HG03575 (cell line): ENCODE data around the gene BRAT1.
"Not testable (repeated sequence)": the region's sequence is repeated elsewhere in the genome, so short reads cannot be mapped to it uniquely, and the experiment has no call there.

Experiments used
- ATAC-seq: cut with Tn5 transposase; IDR thresholded peaks from one replicate; pipeline ENCODE4 v1.9.1; 2021; ENCODE audit not compliant: unreplicated experiment, insufficient number of reproducible peaks, low FRiP score; ENCODE audit errors: extremely low read depth

BRAT1 gene

DNA sequence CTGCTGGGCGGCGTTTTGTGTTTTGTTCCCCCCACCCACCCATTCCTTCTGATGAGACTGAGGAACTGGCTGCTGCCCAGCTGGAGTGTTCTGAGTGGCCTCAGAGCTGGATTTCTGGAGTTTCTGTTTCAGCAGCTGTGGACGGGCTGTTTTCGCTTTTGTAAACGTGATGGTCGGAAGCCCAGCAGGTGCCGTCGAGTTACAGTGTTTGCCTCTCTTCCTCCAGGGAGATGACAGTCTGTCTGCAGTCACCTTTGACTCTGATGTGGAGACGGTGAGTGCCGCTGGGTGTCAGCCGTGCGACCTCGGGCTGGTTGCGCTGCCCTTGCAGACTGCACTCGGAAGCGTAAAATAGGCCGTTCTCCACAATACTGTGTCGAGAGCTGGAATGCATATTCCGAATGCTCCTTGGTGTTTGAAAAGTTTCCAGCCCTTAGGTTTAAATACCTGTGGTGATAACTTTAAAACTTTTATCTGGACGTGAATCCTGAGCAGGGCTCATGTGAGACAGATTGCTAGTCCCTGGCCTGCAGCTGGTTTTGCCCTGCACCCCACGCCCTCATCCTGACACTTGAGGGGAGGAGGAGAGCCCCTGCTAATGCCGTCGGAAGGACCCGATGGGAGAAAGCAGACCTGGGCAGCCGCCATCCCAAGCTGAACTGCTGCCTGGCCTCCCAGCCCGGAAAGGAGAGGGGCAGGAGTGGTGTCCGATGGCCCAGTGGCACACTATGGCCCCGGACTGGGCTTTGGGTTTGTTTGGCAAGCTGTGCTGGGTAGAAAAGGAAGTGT, 11.8 kb upstream of the BRAT1 start:
- no peak for ATAC-seq

GRCh38 chr7:2566348-2566889, 11.1 kb upstream of the BRAT1 start:
- no peak for ATAC-seq

GRCh38 chr7:2564970-2565540, 9.7 kb upstream of the BRAT1 start:
- no peak for ATAC-seq

- ATAC-seq = not testable (repeated sequence)
These were observed 8.6 kb upstream of the BRAT1 start for GRCh38 chr7:2563955-2564354.

DNA sequence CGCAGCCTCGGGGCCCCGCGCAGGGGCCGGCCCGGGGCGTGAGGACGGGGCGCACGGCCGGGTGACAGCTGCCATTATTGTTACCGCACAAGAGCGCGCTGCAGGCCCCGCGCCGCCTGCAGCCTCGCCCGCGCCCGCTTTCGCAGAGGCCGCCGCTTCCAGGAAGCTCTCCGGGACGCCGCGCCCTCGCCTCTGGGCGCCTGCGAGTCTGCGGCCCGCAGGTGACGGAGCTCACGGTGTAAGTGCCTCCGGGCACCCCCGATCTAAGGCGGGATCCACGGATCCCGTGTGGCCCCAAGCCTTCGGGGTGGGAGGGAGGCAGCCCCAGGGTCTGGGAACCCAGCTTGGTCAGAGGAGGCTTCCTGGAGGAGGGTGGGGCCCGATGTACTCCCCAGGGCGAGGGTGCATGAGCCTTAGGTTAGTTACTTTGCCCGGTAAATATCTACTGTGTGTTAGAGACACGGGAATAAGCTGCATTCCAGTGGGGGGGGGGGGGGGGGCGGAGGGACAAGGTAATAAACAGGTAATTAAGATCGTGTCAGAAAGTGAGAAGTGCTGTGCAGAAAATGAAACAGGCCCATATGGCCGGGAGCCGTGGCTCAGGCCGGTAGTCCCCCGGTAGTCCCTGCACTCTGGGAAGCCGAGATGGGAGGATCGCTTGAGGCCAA, 4.1 kb upstream of the BRAT1 start:
- ATAC-seq = no peak

GRCh38 chr7:2558629-2559282, 3.4 kb upstream of the BRAT1 start, which contains the start of gene IQCE:
Gene IQCE (plus strand): TSS chr7:2558979. CDS start chr7:2559182, 203 bp downstream.
- no peak for ATAC-seq

- no peak for ATAC-seq
These were observed 638 bp downstream of the BRAT1 start for GRCh38 chr7:2554661-2555111.

- ATAC-seq = no peak
These were observed 1.3 kb downstream of the BRAT1 start for GRCh38 chr7:2553831-2554581.

DNA sequence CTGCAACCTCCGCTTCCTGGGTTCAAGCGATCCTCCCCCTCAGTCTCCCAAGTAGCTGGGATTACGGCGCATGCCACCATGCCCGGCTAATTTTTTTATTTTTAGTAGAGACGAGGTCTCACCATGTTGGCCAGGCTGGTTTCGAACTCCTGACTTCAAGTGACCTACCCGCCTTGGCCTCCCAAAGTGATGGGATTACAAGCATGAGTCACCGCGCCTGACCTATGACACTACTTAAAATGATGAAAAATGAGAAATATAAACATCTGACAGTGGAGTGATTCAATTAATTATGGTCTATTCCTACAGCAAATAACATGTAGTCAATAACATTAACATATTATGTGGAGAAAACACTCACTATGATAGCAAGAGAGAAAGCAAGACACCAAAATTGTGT, 2.2 kb downstream of the BRAT1 start:
- no peak for ATAC-seq

GRCh38 chr7:2551418-2551817, 3.9 kb downstream of the BRAT1 start:
- ATAC-seq = no peak

GRCh38 chr7:2546776-2547586, 8.3 kb downstream of the BRAT1 start:
- no peak for ATAC-seq

DNA sequence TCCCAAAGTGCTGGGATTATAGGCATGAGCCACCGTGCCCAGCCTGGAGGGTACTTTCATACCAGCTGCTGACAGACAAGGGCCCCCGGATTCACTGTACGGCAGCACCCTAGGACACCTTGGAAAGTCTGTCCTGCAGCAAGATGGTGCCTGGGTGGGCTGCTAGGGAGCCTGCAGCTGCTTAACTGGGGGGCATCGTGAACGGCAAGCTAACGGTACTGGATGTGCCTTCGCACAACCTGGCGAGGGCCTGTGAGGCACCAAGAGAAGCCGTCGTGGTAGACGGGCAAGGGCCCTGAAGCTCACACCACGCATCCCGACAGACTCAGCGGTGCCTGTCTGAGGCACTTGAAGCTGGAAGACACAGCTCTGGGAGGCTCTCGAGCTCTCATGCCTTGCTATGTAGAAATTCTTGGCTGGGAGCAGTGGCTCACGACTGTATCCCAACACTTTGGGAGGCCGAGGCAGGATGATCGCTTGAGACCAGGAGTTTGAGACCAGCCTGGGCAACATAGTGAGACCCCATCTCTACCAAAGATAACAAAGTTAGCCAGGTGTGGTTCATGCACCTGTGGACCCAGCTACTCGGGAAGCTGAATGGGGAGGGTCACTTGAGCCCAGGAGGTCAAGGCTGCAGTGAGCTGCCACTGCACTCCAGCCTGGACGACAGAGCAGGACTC, 9.4 kb downstream of the BRAT1 start:
- ATAC-seq = no peak

GRCh38 chr7:2544541-2545188, 10.7 kb downstream of the BRAT1 start:
- no peak for ATAC-seq

GRCh38 chr7:2542916-2543871, 12.1 kb downstream of the BRAT1 start:
- no peak for ATAC-seq

DNA sequence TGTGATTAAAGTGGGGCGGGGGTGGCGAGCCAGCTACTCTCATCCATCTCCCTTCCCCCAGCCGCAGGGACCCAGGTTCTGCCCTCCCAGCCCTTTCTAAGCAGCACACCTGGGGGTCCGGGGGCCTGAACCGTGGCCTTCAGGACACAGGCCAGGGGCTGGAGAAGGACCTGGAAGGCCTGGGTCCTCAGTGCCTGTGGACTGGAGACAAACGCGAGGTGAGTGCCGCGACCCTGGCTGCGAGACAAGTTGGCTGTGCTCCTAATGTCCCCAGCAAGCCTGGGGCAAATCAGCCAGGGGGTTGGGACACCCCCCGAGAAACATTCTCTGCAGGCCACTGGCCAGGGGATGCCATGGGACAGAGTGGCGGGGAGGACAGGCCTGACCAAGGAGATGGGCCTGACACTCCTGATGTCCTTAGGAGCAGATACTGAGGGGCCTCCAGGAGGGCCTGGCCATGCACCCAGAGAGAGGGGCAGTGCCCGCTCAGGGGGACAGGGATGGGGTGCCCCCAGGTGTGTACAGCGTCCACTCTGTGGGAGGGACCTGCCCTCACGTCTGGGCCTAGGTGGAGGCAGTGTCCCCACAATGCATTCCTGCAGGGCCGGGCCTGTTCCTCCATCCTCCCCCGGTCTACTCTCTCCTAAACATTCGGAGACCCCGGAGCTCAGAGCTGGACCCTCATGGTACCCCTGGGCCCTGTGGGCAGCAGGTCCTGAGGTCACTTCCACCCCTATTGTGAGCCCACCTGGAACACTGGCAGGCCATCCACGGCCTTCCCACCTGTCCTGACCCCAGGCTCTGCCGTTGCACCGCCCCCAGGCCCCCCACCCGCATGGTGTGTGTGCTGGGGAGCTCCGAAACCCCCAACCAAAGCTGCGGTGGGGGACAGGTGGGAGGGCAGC, 13.1 kb downstream of the BRAT1 start:
- no peak for ATAC-seq
